ENCODE data around the gene TAS2R43.

DNA sequence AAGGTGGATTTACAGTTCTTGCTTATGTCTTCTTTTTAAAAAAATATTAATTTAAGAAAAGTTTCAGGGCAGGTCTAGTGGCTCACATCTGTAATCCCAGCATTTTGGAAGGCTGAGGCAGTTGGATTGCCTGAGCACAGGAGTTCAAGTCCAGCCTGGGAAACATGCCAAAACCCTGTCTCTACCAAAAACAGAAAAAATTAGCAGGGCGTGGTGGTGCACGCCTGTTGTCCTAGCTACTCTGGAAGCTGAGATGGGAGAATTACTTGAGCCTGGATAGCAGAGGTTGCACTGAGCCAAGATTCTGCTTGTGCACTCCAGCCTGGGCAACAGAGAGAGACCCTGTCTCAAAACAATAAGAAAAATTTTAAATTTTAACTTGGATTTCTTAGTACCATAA is 24.6 kb downstream of the TAS2R43 start:
- TF ChIP-seq EZH2 (IDR thresholded peaks at IDR 0.05; ENCODE audit: insufficient read depth, poor library complexity, severe bottlenecking) (no peak), EZH2phosphoT487 (IDR thresholded peaks at IDR 0.05; ENCODE audit: insufficient read depth, low read depth) (no peak)
